Keratinocyte (primary cell): ENCODE data around the gene AZIN2.

Source experiments
- EZH2 ChIP-seq: IDR thresholded peaks from one replicate; pipeline ENCODE4 v1.6.1; 2012; ENCODE audit warnings: inconsistent platforms, mild to moderate bottlenecking, low read length, moderate library complexity
- TF ChIP-seq, protein P1 (sequence below), 3 experiments: IDR thresholded peaks in 1 of 3; conservative IDR thresholded peaks in 1 of 3; optimal IDR thresholded peaks in 1 of 3; 2 replicates in 2 of 3; 3 replicates in 1 of 3; pipeline versions ENCODE3 to v1.5.1; 2011; ENCODE audit warnings: low read length in 3 of 3, mild to moderate bottlenecking in 3 of 3, moderate library complexity in 2 of 3, control low read depth in 1 of 3, inconsistent platforms in 1 of 3; ENCODE audit not compliant: insufficient read depth in 2 of 3; ENCODE audit errors: extremely low read depth in 1 of 3

GRCh38 chr1:33110477-33110876 is 29.5 kb downstream of the AZIN2 start:
- TF ChIP-seq, protein P1, sequence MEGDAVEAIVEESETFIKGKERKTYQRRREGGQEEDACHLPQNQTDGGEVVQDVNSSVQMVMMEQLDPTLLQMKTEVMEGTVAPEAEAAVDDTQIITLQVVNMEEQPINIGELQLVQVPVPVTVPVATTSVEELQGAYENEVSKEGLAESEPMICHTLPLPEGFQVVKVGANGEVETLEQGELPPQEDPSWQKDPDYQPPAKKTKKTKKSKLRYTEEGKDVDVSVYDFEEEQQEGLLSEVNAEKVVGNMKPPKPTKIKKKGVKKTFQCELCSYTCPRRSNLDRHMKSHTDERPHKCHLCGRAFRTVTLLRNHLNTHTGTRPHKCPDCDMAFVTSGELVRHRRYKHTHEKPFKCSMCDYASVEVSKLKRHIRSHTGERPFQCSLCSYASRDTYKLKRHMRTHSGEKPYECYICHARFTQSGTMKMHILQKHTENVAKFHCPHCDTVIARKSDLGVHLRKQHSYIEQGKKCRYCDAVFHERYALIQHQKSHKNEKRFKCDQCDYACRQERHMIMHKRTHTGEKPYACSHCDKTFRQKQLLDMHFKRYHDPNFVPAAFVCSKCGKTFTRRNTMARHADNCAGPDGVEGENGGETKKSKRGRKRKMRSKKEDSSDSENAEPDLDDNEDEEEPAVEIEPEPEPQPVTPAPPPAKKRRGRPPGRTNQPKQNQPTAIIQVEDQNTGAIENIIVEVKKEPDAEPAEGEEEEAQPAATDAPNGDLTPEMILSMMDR (optimal IDR thresholded peaks at IDR 0.05 in 1 of 3, IDR thresholded peaks at IDR 0.05 in 1 of 3, conservative IDR thresholded peaks at IDR 0.05 in 1 of 3; ENCODE audit: extremely low read depth in 1 of 3, insufficient read depth in 2 of 3, low read length in 3 of 3): no peak
- TF ChIP-seq EZH2: no peak
